ENCODE measurements around the gene ZBTB21.
"Not testable (repeated sequence)": the region's sequence is repeated elsewhere in the genome, so short reads cannot be mapped to it uniquely, and the experiment has no call there.

ZBTB21 gene

DNA sequence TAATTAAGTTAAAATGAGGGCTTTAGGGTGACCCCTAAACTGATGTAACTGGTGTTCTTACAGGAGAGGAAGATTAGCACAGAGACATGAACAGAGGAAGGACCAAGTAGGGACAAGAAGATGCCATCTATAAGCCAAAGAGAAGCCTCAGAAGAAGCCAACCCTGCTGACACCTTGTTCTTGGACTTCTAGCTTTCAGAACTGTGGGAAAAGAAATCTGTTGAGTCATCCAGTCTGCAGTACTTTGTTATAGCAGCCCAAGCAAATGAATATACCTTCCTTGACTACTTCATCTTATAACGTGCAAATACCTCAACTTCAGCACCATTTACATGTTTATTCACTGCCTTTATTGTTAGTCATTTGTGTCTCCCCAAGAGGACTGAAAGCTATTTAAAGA lies 3.4 kb downstream of the ZBTB21 start:
- 100% methylated on average over 1 of the region's 1 CpG; no CpG with 5 or more reads in 1 of the 2 experiments for WGBS, 2 experiments (ENCODE audit: insufficient coverage in 2 of 2)
- H3K9me3 ChIP-seq (ENCODE audit: control insufficient read depth, low read length) = no peaks in the 10 kb centered on the region
- H3K4me3 ChIP-seq (ENCODE audit: extremely low read depth, insufficient read depth, low read length, poor library complexity, severe bottlenecking) = no peak overlapping the region
- no peaks in the 10 kb centered on the region for H3K4me1 ChIP-seq (ENCODE audit: control insufficient read depth, insufficient read depth, low read length, poor library complexity, severe bottlenecking)
- H3K36me3 ChIP-seq (ENCODE audit: control insufficient read depth, insufficient read depth, low read length) = peaks cover 34% of the 10 kb centered on the region
- H3K27ac ChIP-seq (ENCODE audit: low read depth, low read length, severe bottlenecking) = no peak overlapping the region

DNA sequence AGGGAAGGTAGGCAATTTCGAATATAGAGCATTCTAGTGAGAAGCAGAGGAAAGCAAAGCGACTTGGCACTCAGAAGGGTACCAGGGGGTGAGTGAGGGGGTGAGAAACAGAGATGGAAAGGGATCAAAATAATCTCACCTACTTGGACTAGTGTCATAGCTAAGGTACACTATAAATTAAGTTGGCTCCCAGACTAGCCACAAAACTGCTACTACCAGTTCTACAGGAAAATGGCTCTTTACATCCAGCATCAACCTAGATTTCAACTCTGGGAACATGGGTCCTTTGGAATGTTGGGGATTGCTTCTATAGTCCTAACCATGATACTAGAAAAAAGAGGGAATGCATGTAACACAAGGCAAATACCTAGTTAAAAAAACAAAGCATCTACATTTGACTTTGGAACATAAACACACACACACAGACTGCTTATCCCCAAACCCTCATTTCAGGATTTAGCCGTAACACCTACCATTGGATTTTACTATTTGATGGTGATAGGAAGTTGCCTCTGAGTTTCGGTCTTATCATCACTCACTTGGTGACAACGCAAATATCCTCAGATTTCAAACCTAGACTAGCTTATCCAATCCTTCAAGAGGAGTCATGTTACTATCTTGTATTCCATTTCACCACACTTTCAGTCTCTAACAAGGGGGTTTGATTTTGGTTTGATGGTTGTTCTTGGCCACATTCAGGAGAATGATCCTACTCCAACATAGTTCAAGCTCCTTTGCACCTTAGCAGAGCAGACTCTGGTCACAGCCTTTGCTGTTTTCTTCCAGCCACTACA lies 5.6 kb downstream of the ZBTB21 start:
- H3K27ac ChIP-seq (ENCODE audit: low read depth, low read length, severe bottlenecking) = no peak overlapping the region
- H3K9me3 ChIP-seq (ENCODE audit: control insufficient read depth, low read length) = no peaks in the 10 kb centered on the region
- WGBS, 2 experiments (ENCODE audit: insufficient coverage in 2 of 2) = 83% methylated on average over 1 of the region's 5 CpGs; no CpG with 5 or more reads in 1 of the 2 experiments
- H3K36me3 ChIP-seq (ENCODE audit: control insufficient read depth, insufficient read depth, low read length) = peaks cover 54% of the 10 kb centered on the region
- H3K4me3 ChIP-seq (ENCODE audit: extremely low read depth, insufficient read depth, low read length, poor library complexity, severe bottlenecking) = no peak overlapping the region
- H3K4me1 ChIP-seq (ENCODE audit: control insufficient read depth, insufficient read depth, low read length, poor library complexity, severe bottlenecking) = no peaks in the 10 kb centered on the region

DNA sequence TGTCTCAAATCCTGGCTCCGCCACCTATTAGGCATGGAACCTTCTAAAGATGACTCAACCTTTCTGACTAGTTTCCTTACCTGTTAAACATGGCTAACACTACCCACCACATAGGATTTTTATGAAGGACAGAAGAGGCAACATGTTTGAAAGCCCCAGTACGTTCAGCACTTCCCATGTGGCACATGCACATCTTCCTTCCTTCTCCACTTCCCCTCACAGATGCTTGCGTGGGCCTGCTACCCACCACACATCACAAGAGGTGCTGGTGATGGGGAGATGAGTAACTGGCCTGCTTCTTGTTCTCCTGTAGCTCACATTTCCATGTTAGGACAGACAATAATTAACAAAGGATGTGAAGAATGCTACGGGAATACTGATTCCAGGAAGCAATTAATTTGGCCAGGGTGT lies 7.1 kb downstream of the ZBTB21 start:
- Histone ChIP-seq H3K9me3 (ENCODE audit: control insufficient read depth, low read length) (no peaks in the 10 kb centered on the region), H3K4me1 (ENCODE audit: control insufficient read depth, insufficient read depth, low read length, poor library complexity, severe bottlenecking) (no peaks in the 10 kb centered on the region), H3K27ac (ENCODE audit: low read depth, low read length, severe bottlenecking) (no peak overlapping the region), H3K36me3 (ENCODE audit: control insufficient read depth, insufficient read depth, low read length) (peaks cover 62% of the 10 kb centered on the region), H3K4me3 (ENCODE audit: extremely low read depth, insufficient read depth, low read length, poor library complexity, severe bottlenecking) (no peak overlapping the region)
- 71 to 100% methylated on average over 1 of the region's 4 CpGs for WGBS, 2 experiments (ENCODE audit: insufficient coverage in 2 of 2)

DNA sequence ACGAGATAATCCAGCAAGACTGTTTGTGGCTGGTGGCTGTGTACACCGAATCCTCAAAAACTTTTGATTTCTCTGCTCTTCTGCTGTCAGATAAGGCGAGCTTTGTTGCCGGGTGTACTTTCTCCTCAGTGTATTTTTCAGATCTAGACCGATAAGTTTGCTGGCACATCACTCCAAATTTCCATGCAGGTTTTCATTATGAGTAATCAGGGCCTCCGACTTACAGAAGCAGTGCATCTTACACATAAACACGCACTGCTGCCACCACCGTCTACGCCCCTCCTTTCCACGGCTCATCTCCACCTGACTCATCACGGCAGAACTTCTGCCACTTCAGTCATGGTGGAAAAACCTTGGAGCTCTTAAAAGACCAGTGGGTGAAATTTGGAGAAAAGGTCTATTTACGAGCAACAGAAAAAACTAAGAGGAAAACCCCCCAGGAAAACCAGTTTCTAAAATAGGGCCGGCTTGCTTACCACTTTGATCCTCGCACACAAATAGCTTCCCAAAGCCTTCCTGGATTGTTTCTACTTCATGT lies 7.7 kb downstream of the ZBTB21 start:
- 97 to 99% methylated on average over 8 to 13 of the region's 14 CpGs for WGBS, 2 experiments (ENCODE audit: insufficient coverage in 2 of 2)
- peaks cover 64% of the 10 kb centered on the region for H3K36me3 ChIP-seq (ENCODE audit: control insufficient read depth, insufficient read depth, low read length)
- H3K4me1 ChIP-seq (ENCODE audit: control insufficient read depth, insufficient read depth, low read length, poor library complexity, severe bottlenecking) = no peaks in the 10 kb centered on the region
- no peaks in the 10 kb centered on the region for H3K9me3 ChIP-seq (ENCODE audit: control insufficient read depth, low read length)
- H3K27ac ChIP-seq (ENCODE audit: low read depth, low read length, severe bottlenecking) = no peak overlapping the region
- H3K4me3 ChIP-seq (ENCODE audit: extremely low read depth, insufficient read depth, low read length, poor library complexity, severe bottlenecking) = no peak overlapping the region

DNA sequence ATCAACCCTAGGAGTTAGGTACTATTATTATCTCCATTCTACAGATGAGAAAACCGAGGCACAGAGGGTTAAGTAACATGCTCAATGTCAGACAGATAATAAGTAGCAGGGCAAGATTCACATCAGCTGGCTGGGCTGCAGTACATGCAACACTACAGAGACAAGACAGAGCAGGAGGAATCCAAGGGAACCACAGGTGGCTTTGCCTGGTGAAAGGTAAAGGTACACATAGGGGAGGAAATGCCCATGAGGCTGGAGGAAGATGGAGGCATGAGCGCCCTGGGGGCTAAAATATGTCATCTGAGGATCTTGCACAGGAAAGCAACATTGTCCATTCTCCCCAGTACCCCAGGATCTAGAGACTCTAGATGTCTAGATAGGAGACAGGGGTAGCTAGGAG lies 8.4 kb downstream of the ZBTB21 start:
- Histone ChIP-seq H3K4me3 (ENCODE audit: extremely low read depth, insufficient read depth, low read length, poor library complexity, severe bottlenecking) (no peak overlapping the region), H3K4me1 (ENCODE audit: control insufficient read depth, insufficient read depth, low read length, poor library complexity, severe bottlenecking) (no peaks in the 10 kb centered on the region), H3K27ac (ENCODE audit: low read depth, low read length, severe bottlenecking) (no peak overlapping the region), H3K36me3 (ENCODE audit: control insufficient read depth, insufficient read depth, low read length) (peaks cover 64% of the 10 kb centered on the region), H3K9me3 (ENCODE audit: control insufficient read depth, low read length) (peaks cover under 1% of the 10 kb centered on the region)
- WGBS, 2 experiments (ENCODE audit: insufficient coverage in 2 of 2) = 83 to 90% methylated on average over 2 of the region's 2 CpGs

DNA sequence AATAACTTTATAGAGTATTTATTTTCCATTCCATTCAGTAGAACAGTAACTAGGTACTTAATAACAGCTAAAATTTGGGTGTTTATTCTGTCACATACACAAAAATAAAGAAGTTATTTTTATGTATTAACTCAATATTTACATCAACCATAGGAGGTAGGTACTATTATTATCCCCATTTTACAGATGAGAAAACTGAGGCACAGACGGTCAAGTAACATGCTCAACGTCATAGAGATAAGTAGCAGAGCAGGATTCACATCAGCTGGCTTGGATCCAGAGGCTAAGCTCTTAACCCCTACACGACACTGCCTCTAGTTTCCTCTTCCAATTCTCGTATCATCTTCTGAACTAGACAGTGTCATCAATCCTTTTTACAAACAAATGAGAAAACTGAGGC lies 9.3 kb downstream of the ZBTB21 start:
- Histone ChIP-seq H3K4me1 (ENCODE audit: control insufficient read depth, insufficient read depth, low read length, poor library complexity, severe bottlenecking) (no peaks in the 10 kb centered on the region), H3K27ac (ENCODE audit: low read depth, low read length, severe bottlenecking) (no peak overlapping the region), H3K9me3 (ENCODE audit: control insufficient read depth, low read length) (peaks cover 9% of the 10 kb centered on the region), H3K4me3 (ENCODE audit: extremely low read depth, insufficient read depth, low read length, poor library complexity, severe bottlenecking) (no peak overlapping the region), H3K36me3 (ENCODE audit: control insufficient read depth, insufficient read depth, low read length) (peaks cover 71% of the 10 kb centered on the region)
- WGBS, 2 experiments (ENCODE audit: insufficient coverage in 2 of 2) = 98% methylated on average over 4 of the region's 4 CpGs

DNA sequence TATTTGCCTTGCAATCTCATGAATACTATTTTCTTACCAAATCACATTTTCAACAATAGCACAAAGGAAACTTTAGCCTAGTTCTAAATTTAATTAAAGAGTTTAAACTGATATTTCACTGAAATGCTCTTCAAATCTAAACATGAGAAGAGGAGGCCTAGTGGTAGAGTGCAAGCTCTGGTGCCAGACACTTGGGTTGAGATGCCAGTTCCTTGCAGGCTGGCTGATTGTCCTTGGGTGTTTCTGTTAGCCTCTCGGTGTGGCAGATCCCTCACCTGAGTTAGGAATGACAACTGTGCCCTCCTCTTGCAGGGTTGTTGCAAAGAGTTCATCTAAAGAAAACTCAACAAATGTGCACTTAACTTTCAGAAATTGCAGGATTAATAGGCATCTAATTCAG lies 12.5 kb downstream of the ZBTB21 start:
- Histone ChIP-seq H3K4me1 (ENCODE audit: control insufficient read depth, insufficient read depth, low read length, poor library complexity, severe bottlenecking) (no peaks in the 10 kb centered on the region), H3K9me3 (ENCODE audit: control insufficient read depth, low read length) (peaks cover 17% of the 10 kb centered on the region), H3K4me3 (ENCODE audit: extremely low read depth, insufficient read depth, low read length, poor library complexity, severe bottlenecking) (no peak overlapping the region), H3K36me3 (ENCODE audit: control insufficient read depth, insufficient read depth, low read length) (peaks cover 86% of the 10 kb centered on the region), H3K27ac (ENCODE audit: low read depth, low read length, severe bottlenecking) (no peak overlapping the region)
- WGBS, 2 experiments (ENCODE audit: insufficient coverage in 2 of 2) = 89 to 100% methylated on average over 1 of the region's 1 CpG

DNA sequence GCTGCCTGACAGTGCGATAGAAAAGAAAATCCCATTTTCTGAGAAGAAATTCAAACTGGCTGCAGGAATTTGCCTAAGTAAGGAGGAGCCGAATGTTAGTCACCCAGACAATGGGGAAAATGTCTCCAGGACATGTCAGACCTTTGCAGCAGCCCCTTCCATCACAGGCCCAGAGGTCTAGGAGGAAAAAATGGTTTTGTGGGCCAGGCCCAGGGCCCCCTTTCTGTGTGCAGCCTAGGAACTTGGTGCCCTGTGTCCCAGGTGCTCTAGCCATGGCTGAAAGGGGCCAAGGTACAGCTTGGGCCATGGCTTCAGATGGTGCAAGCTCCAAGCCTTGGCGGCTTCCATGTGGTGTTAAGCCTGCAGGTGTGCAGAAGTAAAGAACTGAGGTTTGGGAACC lies 14.6 kb downstream of the ZBTB21 start:
- H3K36me3 ChIP-seq (ENCODE audit: control insufficient read depth, insufficient read depth, low read length) = peaks cover 85% of the 10 kb centered on the region
- no peaks in the 10 kb centered on the region for H3K4me1 ChIP-seq (ENCODE audit: control insufficient read depth, insufficient read depth, low read length, poor library complexity, severe bottlenecking)
- WGBS, 2 experiments (ENCODE audit: insufficient coverage in 2 of 2) = 94 to 100% methylated on average over 2 of the region's 3 CpGs
- no peak overlapping the region for H3K27ac ChIP-seq (ENCODE audit: low read depth, low read length, severe bottlenecking)
- H3K4me3 ChIP-seq (ENCODE audit: extremely low read depth, insufficient read depth, low read length, poor library complexity, severe bottlenecking) = no peak overlapping the region
- peaks cover 17% of the 10 kb centered on the region for H3K9me3 ChIP-seq (ENCODE audit: control insufficient read depth, low read length)

DNA sequence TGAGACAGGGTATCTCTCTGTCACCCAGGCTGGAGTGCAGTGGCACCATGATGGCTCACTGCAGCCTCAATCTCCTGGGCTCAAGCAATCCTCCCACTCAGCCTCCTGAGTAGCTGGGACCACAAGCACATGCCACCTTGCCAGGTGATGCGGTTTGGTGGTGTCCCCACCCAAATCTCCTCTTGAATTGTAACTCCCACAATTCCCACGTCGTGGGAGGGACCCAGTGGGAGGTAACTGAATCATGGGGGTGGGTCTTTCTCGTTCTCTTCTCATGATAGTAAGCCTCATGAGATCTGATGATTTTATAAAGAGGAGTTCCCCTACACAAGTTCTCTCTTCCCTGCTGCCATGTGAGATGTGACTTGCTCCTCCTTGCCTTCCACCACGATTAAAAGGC lies 15.5 kb downstream of the ZBTB21 start:
- H3K9me3 ChIP-seq (ENCODE audit: control insufficient read depth, low read length) = peaks cover 17% of the 10 kb centered on the region
- not testable (repeated sequence) for H3K27ac ChIP-seq (ENCODE audit: low read depth, low read length, severe bottlenecking); H3K4me3 ChIP-seq (ENCODE audit: extremely low read depth, insufficient read depth, low read length, poor library complexity, severe bottlenecking); H3K4me1 ChIP-seq (ENCODE audit: control insufficient read depth, insufficient read depth, low read length, poor library complexity, severe bottlenecking)
- H3K36me3 ChIP-seq (ENCODE audit: control insufficient read depth, insufficient read depth, low read length) = peaks cover 78% of the 10 kb centered on the region
- 88 to 100% methylated on average over 1 of the region's 5 CpGs for WGBS, 2 experiments (ENCODE audit: insufficient coverage in 2 of 2)

DNA sequence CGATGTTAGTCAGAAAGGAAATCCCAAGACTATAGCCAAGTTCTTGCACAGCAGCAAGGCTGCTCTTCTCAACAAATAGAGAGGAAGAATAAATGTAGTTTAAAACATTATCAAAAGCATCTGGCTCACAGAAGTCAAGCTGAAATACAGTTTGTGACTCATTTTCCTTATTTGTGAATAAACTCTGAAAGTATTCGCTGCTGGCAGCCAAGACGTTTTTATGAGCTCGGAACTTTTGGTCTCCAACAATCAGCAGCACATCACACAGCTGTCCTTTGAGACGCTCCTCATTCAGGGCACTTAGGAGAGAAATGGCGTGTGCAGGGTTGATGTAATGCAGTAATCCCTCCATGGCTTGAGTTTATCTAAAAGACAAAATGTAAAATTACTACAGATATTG lies 16.4 kb downstream of the ZBTB21 start:
- H3K4me3 ChIP-seq (ENCODE audit: extremely low read depth, insufficient read depth, low read length, poor library complexity, severe bottlenecking) = no peak overlapping the region
- no peaks in the 10 kb centered on the region for H3K4me1 ChIP-seq (ENCODE audit: control insufficient read depth, insufficient read depth, low read length, poor library complexity, severe bottlenecking)
- WGBS, 2 experiments (ENCODE audit: insufficient coverage in 2 of 2) = 92 to 100% methylated on average over 2 to 4 of the region's 6 CpGs
- peaks cover 17% of the 10 kb centered on the region for H3K9me3 ChIP-seq (ENCODE audit: control insufficient read depth, low read length)
- no peak overlapping the region for H3K27ac ChIP-seq (ENCODE audit: low read depth, low read length, severe bottlenecking)
- peaks cover 71% of the 10 kb centered on the region for H3K36me3 ChIP-seq (ENCODE audit: control insufficient read depth, insufficient read depth, low read length)

DNA sequence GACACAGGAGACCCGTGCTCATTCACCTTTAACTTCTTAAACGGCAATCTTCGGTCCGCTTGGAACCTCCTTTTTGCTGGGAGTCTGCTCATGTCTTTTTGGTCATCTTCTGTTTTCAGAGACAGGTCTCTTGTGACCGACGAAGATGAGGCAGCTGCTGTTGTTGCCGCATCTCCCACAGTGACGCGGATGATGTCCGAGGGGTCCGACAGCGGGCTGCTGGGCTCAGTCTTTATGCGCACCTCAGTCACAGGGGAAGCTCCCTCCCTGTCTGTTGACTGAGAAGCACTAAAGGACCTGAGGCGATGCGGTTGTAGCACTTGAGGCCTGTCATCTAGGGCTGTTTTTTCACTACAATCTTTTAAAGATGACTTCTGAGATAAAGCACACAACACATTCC lies 17.6 kb downstream of the ZBTB21 start:
- Histone ChIP-seq H3K36me3 (ENCODE audit: control insufficient read depth, insufficient read depth, low read length) (peaks cover 64% of the 10 kb centered on the region), H3K9me3 (ENCODE audit: control insufficient read depth, low read length) (peaks cover 17% of the 10 kb centered on the region), H3K4me1 (ENCODE audit: control insufficient read depth, insufficient read depth, low read length, poor library complexity, severe bottlenecking) (no peaks in the 10 kb centered on the region), H3K27ac (ENCODE audit: low read depth, low read length, severe bottlenecking) (no peak overlapping the region), H3K4me3 (ENCODE audit: extremely low read depth, insufficient read depth, low read length, poor library complexity, severe bottlenecking) (no peak overlapping the region)
- WGBS, 2 experiments (ENCODE audit: insufficient coverage in 2 of 2) = 90 to 97% methylated on average over 15 of the region's 15 CpGs
